Prostate gland (tissue), 2 donors: ENCODE results near the gene ARHGAP19. TPM values are rescaled to one million over a fixed set of nuclear protein-coding genes. Genes with fewer than 3 reads are reported as not detected.

ENCODE experiments used
- DNase-seq: peaks from one replicate; pipeline ENCODE4 v3.0.0-alpha.2; 2019; ENCODE audit warnings: low spot score
- H3K27ac ChIP-seq, 2 donors: fragments of 200-600 bp; sonication (generic); 2 replicates each; pipeline ENCODE4 v1.5.1; 2017 to 2019
- H3K27me3 ChIP-seq: fragments of 200-600 bp; sonication (generic); replicated peaks from 2 replicates; pipeline ENCODE4 v1.5.1; 2019; ENCODE audit not compliant: insufficient read depth
- H3K36me3 ChIP-seq, 2 donors: fragments of 200-600 bp; sonication (generic); 1 replicate in 1 of 2; 2 replicates in 1 of 2; pipeline versions ENCODE4 v1.5.1 to v1.8.1; 2017 to 2019
- H3K4me1 ChIP-seq: fragments of 200-600 bp; sonication (generic); replicated peaks from 2 replicates; pipeline ENCODE4 v1.5.1; 2019
- H3K4me3 ChIP-seq, 2 donors: fragments of 200-600 bp; sonication (generic); 2 replicates each; pipeline ENCODE4 v1.5.1; 2017 to 2019
- H3K9me3 ChIP-seq: fragments of 200-600 bp; sonication (generic); 2 replicates; pipeline ENCODE4 v1.5.1; 2017
- POLR2A ChIP-seq: fragments of 450-650 bp; IDR thresholded peaks from one replicate; pipeline ENCODE4 v1.6.1; 2016; ENCODE audit warnings: antibody characterized with exemption, mild to moderate bottlenecking
- POLR2AphosphoS5 ChIP-seq: sonication (generic); formaldehyde crosslinking; IDR thresholded peaks from one replicate; pipeline ENCODE4 v1.6.1; 2017; ENCODE audit warnings: antibody characterized with exemption
- WGBS: methylation state at CpG from one replicate; pipeline ENCODE4 v1.1.5; 2018; 5-methylcytosine and 5-hydroxymethylcytosine counted together
- intact Hi-C: fragments of 100-400 bp; cut with DNase I; formaldehyde crosslinking; loops from one replicate; pipeline ENCODE4 v1.14.2; 2022
- total RNA-seq, 2 donors: library from RNA; depleted of rRNA; stranded (reverse); fragments of >200 nt; gene quantifications; one replicate each; pipeline ENCODE4 v1.1.0, GENCODE V29; 2016
- TF ChIP-seq, protein P1 (sequence below), 4 experiments: fragments of 200-600 bp in 2 of 4; fragments of 450-650 bp in 2 of 4; sonication (generic) in 2 of 4; IDR thresholded peaks; 1 replicate in 3 of 4; 2 replicates in 1 of 4; pipeline ENCODE4 v1.5.1; 2016 to 2019; ENCODE audit warnings: antibody characterized with exemption in 4 of 4, mild to moderate bottlenecking in 2 of 4, moderate library complexity in 2 of 4

Gene ARHGAP19
- total RNA-seq, 2 donors from 2014 or later: 10.4 to 37.1 TPM

DNA sequence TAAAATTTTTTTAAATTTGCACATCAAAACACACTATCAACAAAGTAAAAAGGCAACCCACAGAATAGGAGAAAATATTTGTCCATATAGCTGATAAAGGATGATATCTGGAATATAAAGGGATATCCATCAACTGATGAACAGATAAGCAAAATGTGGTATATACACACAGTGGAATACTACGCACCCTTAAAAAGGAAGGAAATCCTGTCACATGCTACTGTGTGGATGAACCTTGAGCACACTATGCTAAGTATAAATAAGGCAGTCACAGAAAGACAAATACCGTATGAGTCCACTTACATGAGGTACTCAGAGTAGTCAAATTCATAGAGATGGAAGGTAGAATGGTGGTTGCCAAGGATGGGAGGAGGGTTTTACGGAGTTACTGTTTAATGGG lies 37.7 kb downstream of the ARHGAP19 start:
- Histone ChIP-seq H3K9me3 (no peaks in the 10 kb centered on the region), H3K27me3 (no peaks in the 10 kb centered on the region), H3K4me3 (no peak overlapping the region), H3K4me1 (no peaks in the 10 kb centered on the region), H3K27ac (no peak overlapping the region), H3K36me3 (no peaks in the 10 kb centered on the region)
- 98% methylated on average over 3 of the region's 3 CpGs for WGBS
- no peak for DNase-seq
- TF ChIP-seq POLR2A (no peak), POLR2AphosphoS5 (no peak)
- TF ChIP-seq, protein P1, sequence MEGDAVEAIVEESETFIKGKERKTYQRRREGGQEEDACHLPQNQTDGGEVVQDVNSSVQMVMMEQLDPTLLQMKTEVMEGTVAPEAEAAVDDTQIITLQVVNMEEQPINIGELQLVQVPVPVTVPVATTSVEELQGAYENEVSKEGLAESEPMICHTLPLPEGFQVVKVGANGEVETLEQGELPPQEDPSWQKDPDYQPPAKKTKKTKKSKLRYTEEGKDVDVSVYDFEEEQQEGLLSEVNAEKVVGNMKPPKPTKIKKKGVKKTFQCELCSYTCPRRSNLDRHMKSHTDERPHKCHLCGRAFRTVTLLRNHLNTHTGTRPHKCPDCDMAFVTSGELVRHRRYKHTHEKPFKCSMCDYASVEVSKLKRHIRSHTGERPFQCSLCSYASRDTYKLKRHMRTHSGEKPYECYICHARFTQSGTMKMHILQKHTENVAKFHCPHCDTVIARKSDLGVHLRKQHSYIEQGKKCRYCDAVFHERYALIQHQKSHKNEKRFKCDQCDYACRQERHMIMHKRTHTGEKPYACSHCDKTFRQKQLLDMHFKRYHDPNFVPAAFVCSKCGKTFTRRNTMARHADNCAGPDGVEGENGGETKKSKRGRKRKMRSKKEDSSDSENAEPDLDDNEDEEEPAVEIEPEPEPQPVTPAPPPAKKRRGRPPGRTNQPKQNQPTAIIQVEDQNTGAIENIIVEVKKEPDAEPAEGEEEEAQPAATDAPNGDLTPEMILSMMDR (IDR thresholded peaks at IDR 0.05): no peak
- intact Hi-C loops: no loop called here

DNA sequence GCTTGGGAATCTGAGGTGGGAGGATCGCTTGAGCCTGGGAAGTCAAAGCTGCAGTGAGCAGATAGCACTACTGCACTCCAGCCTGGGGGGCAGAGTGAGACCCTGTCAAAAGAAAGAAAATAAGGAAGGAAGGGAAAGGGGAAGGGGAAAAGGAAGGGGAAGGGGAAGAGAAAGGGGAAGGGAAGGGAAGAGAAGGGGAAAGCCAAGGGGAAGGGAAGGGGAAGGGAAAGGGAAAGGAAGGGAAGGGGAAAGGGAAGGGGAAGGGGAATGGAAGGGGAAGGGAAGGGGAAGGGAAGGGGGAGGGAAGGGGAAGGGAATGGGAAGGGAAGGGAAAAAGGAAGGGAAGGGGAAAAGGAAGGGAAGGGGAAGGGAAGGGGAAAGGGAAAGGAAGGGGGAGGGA lies 41.5 kb downstream of the ARHGAP19 start:
- no peaks in the 10 kb centered on the region for H3K36me3 ChIP-seq
- no peak for DNase-seq
- no peak overlapping the region for H3K4me3 ChIP-seq
- 90% methylated on average over 1 of the region's 1 CpG for WGBS
- no peak for TF ChIP-seq POLR2AphosphoS5
- no peak for TF ChIP-seq POLR2A
- TF ChIP-seq, protein P1 (IDR thresholded peaks at IDR 0.05): no peak
- H3K27me3 ChIP-seq: no peaks in the 10 kb centered on the region
- H3K27ac ChIP-seq: no peak overlapping the region
- H3K4me1 ChIP-seq: no peaks in the 10 kb centered on the region
- intact Hi-C loops: no loop called here
- H3K9me3 ChIP-seq: no peaks in the 10 kb centered on the region

DNA sequence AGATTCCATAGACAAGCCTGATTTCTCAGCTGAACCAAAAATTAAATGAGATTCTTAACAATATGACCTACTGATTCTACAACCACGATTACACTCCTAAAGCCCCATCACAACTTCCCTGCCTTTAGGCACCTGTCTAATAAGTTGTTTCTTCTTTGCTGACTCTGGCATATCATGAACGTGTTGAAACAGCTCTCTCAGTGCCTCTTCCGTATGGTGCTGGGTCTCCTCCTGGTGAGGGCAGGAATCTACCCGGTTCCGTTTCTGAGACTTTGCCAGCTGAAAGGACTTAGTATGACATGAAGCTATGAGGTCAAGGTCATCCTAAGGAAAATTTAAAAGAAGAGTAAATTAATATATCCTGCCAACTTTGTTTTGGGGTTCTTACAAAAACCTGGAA lies 48.6 kb downstream of the ARHGAP19 start:
- TF ChIP-seq, protein P1 (IDR thresholded peaks at IDR 0.05): no peak
- no peak for TF ChIP-seq POLR2A
- TF ChIP-seq POLR2AphosphoS5: no peak
- Histone ChIP-seq H3K9me3 (no peaks in the 10 kb centered on the region), H3K27me3 (no peaks in the 10 kb centered on the region), H3K4me1 (no peaks in the 10 kb centered on the region), H3K36me3 (no peaks in the 10 kb centered on the region), H3K27ac (no peak overlapping the region), H3K4me3 (no peak overlapping the region)
- intact Hi-C loops: no loop called here
- 43% methylated on average over 5 of the region's 5 CpGs for WGBS
- DNase-seq: no peak

DNA sequence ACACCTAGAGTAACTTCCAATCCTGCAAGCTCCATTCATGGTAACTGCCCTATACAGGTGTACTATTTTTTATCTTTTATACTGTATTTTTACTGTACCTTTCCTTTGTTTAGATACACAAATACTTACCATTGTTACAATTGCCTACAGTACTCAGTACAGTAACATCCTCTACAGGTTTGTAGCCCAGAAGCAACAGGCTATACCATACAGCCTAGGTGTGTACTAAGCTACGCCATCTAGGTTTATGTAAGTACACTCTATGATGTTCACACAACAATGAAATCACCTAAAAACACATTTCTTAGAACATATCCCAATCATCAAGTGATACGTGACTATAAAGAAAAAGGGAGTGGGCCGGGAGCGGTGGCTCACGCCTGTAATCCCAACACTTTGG lies 53.6 kb downstream of the ARHGAP19 start:
- TF ChIP-seq, protein P1 (IDR thresholded peaks at IDR 0.05): no peak
- no peak for TF ChIP-seq POLR2AphosphoS5
- no peak for TF ChIP-seq POLR2A
- DNase-seq: no peak
- no peak overlapping the region for H3K4me3 ChIP-seq
- no peak overlapping the region for H3K27ac ChIP-seq
- no peaks in the 10 kb centered on the region for H3K36me3 ChIP-seq
- no peaks in the 10 kb centered on the region for H3K9me3 ChIP-seq
- no peaks in the 10 kb centered on the region for H3K27me3 ChIP-seq
- intact Hi-C loops: no loop called here
- 94% methylated on average over 5 of the region's 5 CpGs for WGBS
- no peaks in the 10 kb centered on the region for H3K4me1 ChIP-seq

DNA sequence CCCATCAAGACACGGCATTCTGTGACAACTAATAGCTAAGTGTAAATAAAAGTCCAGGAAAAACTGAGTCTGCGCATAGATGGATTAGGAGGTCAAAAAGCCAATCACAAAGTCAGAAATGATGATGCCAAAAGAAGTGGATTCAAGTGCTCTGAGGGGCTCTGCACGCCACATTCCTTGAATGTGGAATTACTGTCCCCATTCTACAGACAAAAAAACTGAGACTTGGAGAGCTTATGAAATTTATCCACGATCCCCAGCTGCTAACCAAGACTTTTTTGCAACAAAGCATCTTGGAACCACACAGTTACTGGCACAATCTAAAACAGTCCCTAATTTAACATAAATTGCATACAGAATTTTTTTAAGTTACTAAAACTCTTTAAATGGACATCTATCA lies 57.1 kb downstream of the ARHGAP19 start:
- H3K27ac ChIP-seq: no peak overlapping the region
- intact Hi-C loops: no loop called here
- no peaks in the 10 kb centered on the region for H3K27me3 ChIP-seq
- TF ChIP-seq POLR2A (no peak), POLR2AphosphoS5 (no peak)
- TF ChIP-seq, protein P1 (IDR thresholded peaks at IDR 0.05): no peak
- no peaks in the 10 kb centered on the region for H3K36me3 ChIP-seq
- H3K9me3 ChIP-seq: no peaks in the 10 kb centered on the region
- WGBS: 90% methylated on average over 4 of the region's 4 CpGs
- no peak overlapping the region for H3K4me3 ChIP-seq
- H3K4me1 ChIP-seq: no peaks in the 10 kb centered on the region
- DNase-seq: no peak
